ENCODE data around the gene PEX11A. TPM values are rescaled to one million over a fixed set of nuclear protein-coding genes. Genes with fewer than 3 reads are reported as not detected.

Gene PEX11A
- total RNA-seq, 1 experiment from 2014 or later: 2.7 TPM

DNA sequence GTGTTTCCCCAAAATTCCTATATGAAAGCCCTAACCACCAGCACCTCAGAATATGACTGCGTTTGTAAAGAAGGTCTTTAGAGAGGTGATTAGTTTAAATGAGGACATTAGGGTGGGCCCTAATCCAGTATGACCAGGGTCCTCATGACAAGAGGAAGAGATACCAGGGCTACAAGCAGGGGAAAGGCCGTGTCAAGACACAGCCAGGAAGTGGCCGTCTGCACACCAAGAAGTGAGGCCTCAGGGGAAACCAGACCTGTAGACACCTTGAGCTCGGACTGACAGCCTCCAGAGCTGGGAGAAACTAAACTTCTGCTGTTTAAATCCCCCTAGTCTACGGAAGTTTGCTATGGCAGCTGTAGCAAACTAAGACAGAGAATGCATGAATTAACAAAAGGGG lies 49.5 kb downstream of the PEX11A start:
- POLR2A ChIA-PET (ENCODE audit: low non-redundant PET): no interaction called here
- H3K4me1 ChIP-seq (ENCODE audit: insufficient read depth, low read length, poor library complexity, severe bottlenecking): no peaks in the 10 kb centered on the region
- no peak for TF ChIP-seq EZH2 (IDR thresholded peaks at IDR 0.05; ENCODE audit: borderline replicate concordance, low read depth, low read length, poor library complexity, severe bottlenecking)
- TF ChIP-seq, protein P1, sequence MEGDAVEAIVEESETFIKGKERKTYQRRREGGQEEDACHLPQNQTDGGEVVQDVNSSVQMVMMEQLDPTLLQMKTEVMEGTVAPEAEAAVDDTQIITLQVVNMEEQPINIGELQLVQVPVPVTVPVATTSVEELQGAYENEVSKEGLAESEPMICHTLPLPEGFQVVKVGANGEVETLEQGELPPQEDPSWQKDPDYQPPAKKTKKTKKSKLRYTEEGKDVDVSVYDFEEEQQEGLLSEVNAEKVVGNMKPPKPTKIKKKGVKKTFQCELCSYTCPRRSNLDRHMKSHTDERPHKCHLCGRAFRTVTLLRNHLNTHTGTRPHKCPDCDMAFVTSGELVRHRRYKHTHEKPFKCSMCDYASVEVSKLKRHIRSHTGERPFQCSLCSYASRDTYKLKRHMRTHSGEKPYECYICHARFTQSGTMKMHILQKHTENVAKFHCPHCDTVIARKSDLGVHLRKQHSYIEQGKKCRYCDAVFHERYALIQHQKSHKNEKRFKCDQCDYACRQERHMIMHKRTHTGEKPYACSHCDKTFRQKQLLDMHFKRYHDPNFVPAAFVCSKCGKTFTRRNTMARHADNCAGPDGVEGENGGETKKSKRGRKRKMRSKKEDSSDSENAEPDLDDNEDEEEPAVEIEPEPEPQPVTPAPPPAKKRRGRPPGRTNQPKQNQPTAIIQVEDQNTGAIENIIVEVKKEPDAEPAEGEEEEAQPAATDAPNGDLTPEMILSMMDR (conservative IDR thresholded peaks at IDR 0.05; ENCODE audit: low read depth, low read length): no peak
- no peak overlapping the region for H3K27ac ChIP-seq (ENCODE audit: low read depth, low read length, poor library complexity, severe bottlenecking)
- CTCF ChIA-PET: no interaction called here
- no TSS peak for BruUV-seq (replicated peaks)
- H3K9me3 ChIP-seq (ENCODE audit: low read depth, low read length, poor library complexity, severe bottlenecking): no peaks in the 10 kb centered on the region
- H3K4me3 ChIP-seq (ENCODE audit: low read depth, low read length, poor library complexity, severe bottlenecking): no peak overlapping the region
- intact Hi-C loops (cut with micrococcal nuclease; ENCODE audit: unreplicated experiment): no loop called here
- no peak for DNase-seq (ENCODE audit: low spot score)
- H3K36me3 ChIP-seq (ENCODE audit: insufficient read depth, low read length, poor library complexity, severe bottlenecking): no peaks in the 10 kb centered on the region
- H3K27me3 ChIP-seq (replicated peaks; ENCODE audit: insufficient read depth, low read depth, low read length, poor library complexity): no peaks in the 10 kb centered on the region

DNA sequence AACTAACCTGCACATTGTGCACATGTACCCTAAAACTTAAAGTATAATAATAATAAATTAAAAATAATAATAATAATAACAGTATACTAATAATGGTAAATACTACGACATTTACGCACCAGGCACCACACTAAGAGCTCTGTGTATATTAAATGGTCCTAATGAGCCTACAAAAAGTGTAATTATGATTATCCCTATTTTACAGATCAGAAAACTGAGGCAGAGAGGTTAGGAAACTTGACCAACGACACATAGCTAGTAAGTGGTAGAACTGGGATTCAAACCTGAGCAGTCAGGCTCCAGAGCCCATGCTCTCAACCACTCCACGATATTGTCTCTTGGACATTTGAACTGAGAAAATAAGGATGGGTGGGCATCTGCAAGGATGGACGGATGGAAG lies 50.3 kb downstream of the PEX11A start:
- no peak for DNase-seq (ENCODE audit: low spot score)
- POLR2A ChIA-PET (ENCODE audit: low non-redundant PET): no interaction called here
- CTCF ChIA-PET: no interaction called here
- Histone ChIP-seq H3K27ac (ENCODE audit: low read depth, low read length, poor library complexity, severe bottlenecking) (no peak overlapping the region), H3K36me3 (ENCODE audit: insufficient read depth, low read length, poor library complexity, severe bottlenecking) (no peaks in the 10 kb centered on the region), H3K9me3 (ENCODE audit: low read depth, low read length, poor library complexity, severe bottlenecking) (no peaks in the 10 kb centered on the region), H3K4me3 (ENCODE audit: low read depth, low read length, poor library complexity, severe bottlenecking) (no peak overlapping the region), H3K27me3 (replicated peaks; ENCODE audit: insufficient read depth, low read depth, low read length, poor library complexity) (no peaks in the 10 kb centered on the region), H3K4me1 (ENCODE audit: insufficient read depth, low read length, poor library complexity, severe bottlenecking) (no peaks in the 10 kb centered on the region)
- TF ChIP-seq EZH2 (IDR thresholded peaks at IDR 0.05; ENCODE audit: borderline replicate concordance, low read depth, low read length, poor library complexity, severe bottlenecking): no peak
- TF ChIP-seq, protein P1 (conservative IDR thresholded peaks at IDR 0.05; ENCODE audit: low read depth, low read length): no peak
- BruUV-seq (replicated peaks): no TSS peak
- intact Hi-C loops (cut with micrococcal nuclease; ENCODE audit: unreplicated experiment): no loop called here

DNA sequence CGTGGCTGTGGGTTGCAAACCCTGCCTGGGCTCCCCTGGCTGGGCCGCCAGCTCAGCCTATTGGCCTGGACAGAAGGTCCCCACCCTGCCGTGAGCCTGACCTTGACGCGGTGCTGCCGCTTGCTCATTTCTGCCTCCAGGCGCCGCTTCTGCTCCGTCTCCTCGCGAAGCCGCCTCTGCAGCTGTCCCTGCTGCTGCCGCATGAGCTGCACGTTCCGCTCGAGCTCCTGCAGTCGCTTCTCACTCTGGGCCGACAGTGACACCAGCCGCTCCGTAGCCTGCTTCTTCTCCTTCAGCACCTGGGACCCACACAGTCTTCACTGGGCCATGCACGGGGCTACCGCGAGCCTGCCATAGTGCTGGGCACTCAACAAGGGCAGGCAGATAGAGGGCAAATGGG lies 57.0 kb downstream of the PEX11A start:
- H3K4me3 ChIP-seq (ENCODE audit: low read depth, low read length, poor library complexity, severe bottlenecking): no peak overlapping the region
- H3K4me1 ChIP-seq (ENCODE audit: insufficient read depth, low read length, poor library complexity, severe bottlenecking): no peaks in the 10 kb centered on the region
- no peak overlapping the region for H3K27ac ChIP-seq (ENCODE audit: low read depth, low read length, poor library complexity, severe bottlenecking)
- H3K9me3 ChIP-seq (ENCODE audit: low read depth, low read length, poor library complexity, severe bottlenecking): peaks cover 9% of the 10 kb centered on the region
- POLR2A ChIA-PET (ENCODE audit: low non-redundant PET): no interaction called here
- H3K36me3 ChIP-seq (ENCODE audit: insufficient read depth, low read length, poor library complexity, severe bottlenecking): peaks cover 51% of the 10 kb centered on the region
- BruUV-seq (replicated peaks): no TSS peak
- H3K27me3 ChIP-seq (replicated peaks; ENCODE audit: insufficient read depth, low read depth, low read length, poor library complexity): no peaks in the 10 kb centered on the region
- TF ChIP-seq EZH2 (IDR thresholded peaks at IDR 0.05; ENCODE audit: borderline replicate concordance, low read depth, low read length, poor library complexity, severe bottlenecking): no peak
- TF ChIP-seq, protein P1 (conservative IDR thresholded peaks at IDR 0.05; ENCODE audit: low read depth, low read length): no peak
- DNase-seq (ENCODE audit: low spot score): no peak
- intact Hi-C loops (cut with micrococcal nuclease; ENCODE audit: unreplicated experiment): no loop called here
- CTCF ChIA-PET: no interaction called here

Data from A673 (cell line).